GM18519 (cell line): Measurements from ENCODE around the gene ABL1.
"Not testable (repeated sequence)": the region's sequence is repeated elsewhere in the genome, so short reads cannot be mapped to it uniquely, and the experiment has no call there.

ENCODE experiments used
- ATAC-seq: cut with Tn5 transposase; IDR thresholded peaks from one replicate; pipeline ENCODE4 v1.9.1; 2021; ENCODE audit warnings: mild to moderate bottlenecking, moderate library complexity; ENCODE audit not compliant: unreplicated experiment, low FRiP score

Gene ABL1

DNA sequence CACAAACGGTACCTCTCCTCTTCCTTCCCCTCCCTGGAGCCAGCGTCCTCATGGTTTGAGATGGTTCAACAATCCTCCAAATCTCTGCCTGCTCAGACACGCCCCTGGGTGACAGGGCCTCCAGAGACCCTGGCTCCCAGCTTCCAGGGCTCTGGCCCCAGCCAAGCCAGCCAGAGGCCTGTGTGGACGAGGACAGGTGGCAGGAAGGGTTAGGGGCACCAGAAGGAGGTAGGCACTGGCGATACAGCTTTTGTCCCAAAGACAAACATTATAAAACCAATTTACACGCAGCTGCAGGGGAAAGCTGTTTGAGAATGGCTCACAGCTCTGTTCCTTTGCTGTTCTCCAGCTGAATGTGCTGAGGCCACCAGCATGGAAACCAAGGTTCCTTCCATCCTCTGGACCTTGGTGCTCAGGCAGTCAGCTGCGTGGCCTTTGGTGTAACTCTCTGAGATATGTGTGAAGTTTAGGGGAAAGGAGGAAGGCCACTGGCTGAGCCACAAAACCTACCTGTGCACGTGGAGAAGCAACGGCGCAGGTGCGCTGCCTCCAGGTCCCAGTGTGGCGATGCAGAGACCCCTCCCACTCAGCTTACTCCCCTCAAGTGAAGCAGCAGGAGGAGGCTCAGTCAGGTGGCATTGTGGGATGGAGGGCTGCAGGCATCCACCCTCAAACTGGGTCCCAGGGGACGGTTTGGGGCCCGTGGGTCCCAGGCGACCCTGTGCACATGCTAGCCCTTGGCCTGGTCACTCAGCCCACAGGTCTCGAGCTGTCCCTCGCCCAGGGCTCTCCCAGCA is 65.8 kb downstream of the ABL1 start:
- ATAC-seq = no peak

DNA sequence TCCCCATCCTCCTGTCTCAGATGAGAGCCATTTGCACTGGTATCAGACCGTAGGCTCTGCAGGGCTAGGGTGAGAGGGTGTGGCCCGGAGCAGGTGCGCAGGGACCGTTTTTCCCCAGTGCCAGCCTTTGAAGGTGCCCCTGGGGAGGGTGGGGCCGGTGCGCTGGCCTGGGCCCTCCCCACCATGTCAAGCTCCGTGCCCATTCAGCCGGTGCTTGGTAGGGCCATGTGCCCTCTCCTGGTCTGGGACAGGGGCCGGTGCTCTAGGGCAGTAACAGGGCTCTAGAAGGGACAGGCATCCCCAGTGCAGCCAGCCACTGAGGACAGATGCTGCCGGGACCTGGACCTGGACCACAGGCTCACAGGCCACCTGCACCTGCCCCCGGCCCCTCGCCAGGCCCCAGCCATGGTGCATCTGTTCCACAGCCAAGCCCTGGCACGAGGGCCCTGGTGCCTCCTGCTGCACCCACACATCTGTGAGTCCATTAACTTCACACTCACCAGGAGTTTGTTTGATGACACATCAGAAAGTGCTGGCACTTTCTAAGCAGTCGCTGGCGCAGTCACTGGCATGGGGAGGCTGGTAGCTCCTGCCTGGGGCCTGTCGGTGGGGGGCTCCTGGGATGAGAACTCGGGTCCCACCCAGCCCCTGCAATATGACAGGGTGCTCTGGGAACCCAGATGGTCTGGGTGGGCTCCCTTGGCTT is 66.6 kb downstream of the ABL1 start:
- no peak for ATAC-seq

DNA sequence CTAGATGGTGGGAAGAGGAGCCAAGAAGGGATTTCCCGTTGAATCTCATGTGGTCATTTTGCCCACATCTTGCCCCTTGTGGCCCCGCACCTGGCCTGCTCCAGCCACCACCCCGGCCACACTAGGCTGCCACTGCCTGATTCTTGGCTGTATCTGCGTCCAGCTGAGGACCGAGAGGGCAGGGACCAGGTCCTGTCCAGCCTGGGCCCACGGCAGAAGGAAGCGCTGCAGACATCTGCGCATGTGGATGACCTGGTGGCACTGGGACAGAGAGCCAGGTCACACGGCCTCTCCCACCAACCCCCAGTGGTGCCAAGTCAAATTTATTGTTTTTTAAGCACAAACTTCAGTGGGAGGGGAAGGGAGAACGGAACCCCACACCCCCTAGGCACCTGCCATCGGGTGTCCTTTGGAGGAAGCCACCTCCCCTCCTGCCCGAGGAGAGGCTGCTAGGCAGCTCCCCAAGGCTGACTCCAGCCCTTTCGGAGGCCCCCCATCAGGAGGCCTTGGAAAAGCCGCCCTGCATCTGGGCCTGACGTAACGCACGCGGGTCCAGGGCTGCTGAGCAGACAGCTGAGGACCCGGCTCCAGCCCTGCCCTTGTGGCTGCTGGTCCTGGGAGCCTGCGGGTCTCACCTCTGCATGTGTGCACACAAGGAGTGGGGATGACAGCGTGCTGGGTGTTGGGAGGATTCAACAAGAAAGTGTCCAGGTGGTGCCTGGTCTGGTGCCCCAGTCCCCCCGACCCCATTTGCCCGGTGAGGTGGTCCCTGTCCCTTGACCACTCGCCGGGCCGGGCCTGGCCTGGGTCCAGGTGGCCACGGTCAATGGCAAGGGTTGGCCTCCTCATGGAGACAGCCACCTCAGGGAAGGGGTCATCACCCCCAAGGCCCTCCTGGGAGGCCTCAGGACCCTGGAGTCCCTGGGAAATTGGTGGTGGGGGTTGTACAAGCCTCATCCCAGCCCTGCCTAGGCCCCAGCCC is 67.4 kb downstream of the ABL1 start:
- no peak for ATAC-seq

DNA sequence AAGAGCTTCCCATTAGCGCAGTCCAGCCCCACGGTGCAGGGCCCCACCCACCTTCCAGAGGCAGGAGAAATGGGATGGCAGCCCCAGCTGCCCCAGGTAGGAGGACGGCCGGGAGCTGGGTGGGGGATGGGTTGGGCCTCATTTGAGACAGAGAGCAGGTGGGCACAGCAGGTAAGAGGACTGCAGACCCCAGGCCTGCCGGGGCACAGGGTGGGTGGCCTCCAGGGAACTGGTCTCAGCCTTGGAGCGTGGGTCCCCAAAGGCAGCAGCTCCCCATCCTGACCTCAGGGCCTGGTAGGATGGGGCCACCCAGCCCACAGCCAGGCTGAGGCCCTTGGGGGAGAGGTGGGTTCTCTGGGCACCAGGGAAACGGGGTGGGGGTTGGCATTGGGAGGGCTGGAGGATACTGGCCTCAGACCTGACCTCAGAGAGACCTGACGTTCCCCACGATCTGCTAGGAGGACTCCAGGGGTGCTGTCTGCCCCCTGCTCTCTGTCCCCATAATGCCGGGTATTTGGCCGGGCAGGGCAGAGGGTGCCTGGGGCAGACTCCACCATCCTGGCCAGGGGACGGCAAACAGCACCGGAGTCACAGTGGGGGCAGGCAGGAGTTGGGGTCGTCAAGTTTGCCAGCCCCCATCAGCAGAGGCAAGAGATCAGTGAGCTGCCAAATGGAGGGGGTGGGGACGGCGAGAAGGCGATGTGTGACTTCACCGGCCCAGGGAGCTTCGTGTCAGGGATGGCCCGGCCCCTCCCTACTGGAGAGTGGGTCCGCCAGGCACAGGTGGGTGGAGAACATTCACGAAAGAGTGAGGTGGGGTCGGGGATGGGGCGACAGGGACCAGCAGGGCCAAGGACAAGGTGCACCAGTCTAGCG is 68.4 kb downstream of the ABL1 start:
- no peak for ATAC-seq

DNA sequence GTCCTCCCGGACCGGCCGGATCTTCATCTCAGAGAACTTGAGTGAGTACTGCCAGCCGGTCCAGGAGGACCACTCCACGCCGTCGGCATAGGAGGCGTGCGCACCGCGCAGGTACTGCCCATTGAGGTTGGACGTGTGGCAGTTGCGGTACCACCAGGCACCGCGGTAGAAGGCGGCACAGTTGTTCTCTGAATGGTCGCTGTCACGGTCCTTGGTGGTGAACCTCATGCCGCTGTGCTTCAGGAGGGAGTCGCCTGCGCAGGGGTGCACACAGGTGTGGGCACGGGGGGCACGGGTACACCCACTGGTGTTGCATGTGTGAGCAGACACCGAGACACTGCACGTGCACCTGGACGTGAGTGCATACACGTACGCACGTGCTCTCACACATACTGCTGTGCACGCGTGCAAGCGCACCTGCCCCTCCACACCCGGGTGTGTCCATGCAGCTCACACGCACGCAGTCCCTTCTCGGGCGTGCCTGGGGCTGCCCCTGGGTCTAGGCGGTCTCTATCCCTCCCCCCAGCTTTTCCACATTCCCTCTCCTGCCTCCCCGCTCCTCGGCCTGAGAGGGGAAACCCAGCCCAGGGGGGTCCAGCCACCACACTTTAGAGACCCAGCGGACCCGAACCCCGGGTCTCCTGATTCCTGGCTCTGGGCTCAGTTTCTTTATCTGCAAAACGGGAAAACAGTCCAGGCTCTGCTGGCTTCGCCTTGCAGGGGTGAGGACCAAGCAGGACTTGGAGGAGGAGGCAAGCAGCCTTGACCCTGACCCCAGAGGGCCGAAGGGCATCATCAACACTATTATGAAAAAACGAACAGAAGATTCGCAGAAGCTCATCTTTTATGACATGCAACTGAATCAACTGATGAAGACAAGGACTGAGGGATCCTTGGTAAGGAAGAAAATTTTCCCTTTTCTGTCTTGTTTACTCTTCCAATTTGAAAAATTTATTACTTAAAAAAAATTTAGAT is 69.3 kb downstream of the ABL1 start:
- ATAC-seq = no peak

DNA sequence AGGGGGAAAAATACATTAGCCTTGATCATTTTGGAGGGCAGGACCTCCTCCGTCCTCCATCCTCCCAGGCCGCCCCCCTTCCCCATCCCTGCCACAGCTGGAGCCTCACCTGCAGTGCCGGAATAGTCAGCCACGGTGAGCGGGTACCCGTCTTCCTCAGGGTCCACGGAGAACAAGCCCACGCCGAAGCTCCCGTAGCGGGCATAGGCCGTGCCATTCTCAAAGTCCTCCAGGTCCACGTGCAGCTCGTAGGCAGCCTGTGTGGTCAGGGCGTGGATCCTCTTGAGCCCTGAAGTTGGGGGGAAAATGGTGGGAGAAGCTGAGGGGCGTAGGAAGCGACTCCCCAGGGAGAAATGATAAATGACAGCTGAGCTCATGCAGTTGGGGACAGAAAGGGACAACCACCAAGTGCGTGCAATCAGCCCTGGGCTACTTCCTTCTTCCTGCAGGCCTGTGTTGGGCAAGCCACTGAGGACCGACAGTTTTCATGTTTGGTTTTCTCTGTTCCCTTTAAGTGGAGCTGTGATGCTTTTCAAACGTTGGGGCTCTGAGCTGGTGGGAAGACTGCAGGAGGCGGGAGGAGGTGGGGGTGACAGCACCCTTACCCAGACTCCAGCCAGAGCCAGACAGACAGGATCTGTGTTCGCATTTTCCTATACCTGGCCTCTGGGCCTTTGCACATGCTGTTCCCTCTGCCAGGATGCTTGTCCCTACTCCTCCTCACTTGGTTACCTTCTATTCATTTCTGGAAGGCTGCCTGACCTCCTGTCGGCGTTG is 70.3 kb downstream of the ABL1 start:
- ATAC-seq = no peak

DNA sequence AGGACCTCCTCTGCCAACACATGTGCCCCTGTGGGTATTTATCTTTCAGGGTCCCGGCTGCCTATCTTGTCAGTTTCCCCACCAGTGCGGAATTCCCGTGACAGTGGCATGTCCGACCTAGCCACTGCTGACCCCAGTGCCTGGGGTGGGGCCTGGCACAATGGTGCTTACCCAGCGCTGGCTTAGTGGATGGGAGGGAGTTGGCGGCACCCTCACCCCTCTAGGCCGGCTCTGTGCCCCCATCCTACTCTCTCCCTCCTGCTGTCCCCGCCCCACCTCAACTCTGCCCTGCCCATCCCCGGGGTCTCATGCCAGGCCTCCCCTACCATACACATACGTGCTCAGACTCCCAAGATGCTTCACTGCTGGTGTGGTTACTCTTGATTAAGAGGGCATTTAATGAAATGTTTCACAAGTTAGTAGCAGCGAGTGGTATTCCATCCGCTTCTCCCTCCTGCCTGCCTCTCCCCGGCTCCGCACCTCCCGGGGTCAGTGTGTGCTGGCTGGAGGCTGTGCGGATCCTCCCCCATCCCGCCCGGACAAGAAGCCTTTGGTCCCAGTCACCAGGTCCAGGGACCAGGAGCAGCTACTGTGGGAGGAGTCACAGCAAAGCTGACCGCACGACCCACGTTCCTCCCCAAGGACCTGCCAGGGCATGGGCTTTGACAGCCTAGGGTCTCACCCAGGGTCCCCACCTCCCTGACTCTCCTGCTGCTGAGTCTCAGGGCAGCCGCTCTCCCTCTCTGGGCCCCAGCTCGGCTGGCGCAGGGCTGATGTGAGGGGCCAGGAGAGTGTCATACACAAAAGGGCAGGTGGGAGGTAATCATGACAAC is 71.1 kb downstream of the ABL1 start:
- ATAC-seq = no peak

DNA sequence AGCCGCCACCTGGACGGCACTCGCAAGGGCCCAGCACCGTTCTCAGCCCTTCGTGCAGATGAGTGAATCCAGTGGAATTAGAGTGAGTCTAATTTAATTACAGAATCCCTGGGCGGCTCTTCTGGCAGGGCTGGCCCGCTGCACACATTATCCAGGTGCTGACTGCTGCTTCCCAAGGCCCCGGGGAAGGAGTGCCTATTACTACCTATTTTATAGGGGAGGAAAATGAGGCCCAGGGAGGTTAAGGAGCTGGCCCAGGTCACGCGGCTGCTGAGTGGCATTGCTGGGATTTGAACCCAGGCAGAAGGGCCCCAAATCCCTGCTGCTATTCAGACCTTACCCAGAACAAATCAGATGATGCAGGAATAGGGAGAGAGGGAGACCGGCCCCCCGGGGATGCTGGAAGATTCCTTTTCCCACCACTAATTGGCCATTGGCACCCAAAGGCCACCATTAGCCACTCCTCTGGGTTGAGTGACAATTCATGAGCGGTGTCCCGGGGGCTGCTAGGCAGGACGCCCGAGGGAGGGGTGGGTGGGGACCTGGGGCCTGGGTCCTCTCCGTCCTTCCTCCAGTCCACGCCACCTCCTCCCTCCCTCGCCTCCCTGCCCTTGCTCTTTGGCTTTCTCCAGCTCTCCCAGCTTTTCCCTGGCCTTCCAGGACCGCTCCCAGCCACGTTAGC is 71.8 kb downstream of the ABL1 start:
- no peak for ATAC-seq

DNA sequence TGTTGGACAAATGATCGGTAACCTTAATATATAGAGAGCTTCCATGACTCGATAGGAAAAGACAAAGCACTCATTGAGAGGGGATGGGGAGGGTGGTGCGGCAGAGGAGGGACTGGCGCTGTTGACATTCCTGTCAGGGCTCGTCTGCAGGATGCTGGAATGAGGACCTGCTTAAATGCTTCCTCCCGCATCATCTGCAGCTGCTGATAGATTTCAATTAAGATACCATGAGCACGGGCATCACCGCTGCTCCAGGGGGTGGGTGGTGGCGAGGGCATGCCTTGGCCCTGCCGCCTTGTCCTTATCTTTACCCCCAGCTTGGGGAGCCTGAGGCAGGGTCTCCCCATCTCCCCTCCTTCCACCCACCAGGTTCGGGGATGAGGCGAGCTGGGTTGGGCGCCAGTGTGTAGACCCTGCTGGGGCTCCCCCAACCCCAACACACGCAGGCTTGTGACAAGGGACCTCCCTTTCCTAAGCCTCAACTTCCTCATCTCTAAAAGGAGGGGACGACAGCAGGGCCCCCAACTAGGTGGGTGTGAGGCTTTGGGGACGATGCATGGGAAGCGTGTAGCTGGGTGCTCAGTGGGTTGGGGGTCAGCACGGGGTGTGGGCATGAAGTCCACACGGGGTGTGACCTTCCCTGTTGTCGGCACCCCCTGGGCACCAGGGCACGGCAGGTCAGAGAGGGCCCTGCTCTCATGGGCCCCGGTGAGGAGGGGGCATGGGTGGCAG is 73.3 kb downstream of the ABL1 start:
- ATAC-seq = no peak

DNA sequence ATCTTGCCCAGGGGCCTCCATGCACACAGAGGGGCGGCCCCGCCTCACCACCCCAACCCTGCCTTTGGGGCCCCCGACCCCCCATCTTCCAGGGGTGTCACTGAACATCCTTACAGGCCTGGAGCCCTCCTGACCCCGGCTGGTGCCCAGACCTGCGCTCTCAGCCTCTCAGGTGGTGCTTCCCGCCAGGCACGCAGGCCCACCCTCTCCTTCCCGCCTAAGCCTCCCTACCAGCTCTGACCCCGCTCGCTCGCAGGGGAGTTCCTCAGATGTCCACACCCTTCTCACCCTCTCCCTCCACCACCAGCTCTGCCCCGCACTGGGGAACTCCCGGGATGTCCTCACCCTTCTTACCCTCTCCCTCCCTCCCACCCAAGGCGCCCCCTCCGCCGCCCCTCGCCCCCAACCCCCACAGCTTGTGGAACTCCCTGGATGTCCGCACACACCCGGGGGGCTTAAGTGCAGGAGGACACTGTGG is 73.9 kb downstream of the ABL1 start:
- ATAC-seq = no peak

DNA sequence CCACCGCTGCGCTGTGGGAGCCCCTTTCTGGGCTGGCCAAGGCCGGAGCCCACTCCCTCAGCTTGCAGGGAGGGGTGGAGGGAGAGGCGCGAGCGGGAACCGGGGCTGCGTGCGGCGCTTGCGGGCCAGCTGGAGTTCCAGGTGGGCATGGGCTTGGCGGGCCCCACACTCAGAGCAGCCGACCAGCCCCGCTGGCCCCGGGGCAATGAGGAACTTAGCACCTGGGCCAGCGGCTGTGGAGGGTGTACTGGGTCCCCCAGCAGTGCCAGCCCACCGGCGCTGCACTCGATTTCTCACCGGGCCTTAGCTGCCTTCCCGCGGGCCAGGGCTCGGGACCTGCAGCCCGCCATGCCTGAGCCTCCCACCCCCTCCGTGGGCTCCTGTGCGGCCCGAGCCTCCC is 75.0 kb downstream of the ABL1 start:
- ATAC-seq = not testable (repeated sequence)

DNA sequence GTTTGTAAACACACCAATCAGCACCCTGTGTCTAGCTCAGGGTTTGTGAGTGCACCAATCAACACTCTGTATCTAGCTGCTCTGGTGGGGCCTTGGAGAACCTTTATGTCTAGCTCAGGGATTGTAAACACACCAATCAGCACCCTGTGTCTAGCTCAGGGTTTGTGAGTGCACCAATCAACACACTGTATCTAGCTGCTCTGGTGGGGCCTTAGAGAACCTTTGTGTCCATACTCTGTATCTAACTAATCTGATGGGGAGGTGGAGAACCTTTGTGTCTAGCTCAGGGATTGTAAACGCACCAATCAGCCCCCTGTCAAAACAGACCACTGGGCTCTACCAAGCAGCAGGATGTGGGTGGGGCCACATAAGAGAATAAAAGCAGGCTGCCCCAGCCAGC is 75.6 kb downstream of the ABL1 start:
- not testable (repeated sequence) for ATAC-seq

DNA sequence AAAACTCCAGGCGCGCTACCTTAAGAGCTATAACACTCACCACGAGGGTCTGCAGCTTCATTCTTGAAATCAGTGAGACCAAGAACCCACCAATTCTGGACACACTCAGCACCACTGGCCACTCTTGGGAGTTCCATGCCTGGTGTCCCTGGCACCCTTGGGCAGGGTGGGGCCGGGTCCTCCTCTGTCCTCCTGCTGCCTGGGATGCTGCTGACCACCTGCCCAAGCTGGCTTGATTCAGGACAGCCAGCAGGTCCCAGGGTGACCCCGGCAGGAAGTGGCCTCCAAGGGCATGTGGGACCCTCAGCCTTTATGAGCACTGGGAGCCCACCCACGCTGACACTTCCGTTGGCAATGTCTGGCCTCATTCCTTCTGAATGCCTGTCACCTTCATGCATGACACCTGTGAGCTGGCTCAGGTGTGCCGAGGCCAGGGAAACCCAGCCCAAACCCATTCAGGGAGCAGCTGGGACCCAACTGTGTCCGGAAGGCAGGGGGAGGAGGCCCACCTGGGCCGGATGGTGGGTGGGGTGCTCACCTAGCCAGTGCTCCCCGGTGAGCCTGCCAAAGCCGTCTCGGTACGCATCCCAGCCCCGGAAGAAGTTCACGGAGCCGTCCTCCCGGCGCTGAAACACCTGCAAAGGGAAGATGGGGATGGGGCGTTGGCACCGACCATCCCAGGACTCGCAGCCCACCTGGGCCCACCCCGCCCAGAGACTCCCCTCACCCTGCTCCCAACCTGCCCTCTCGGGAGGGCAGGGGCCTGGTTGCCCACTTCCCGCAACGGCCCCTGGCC is 76.4 kb downstream of the ABL1 start:
- no peak for ATAC-seq

DNA sequence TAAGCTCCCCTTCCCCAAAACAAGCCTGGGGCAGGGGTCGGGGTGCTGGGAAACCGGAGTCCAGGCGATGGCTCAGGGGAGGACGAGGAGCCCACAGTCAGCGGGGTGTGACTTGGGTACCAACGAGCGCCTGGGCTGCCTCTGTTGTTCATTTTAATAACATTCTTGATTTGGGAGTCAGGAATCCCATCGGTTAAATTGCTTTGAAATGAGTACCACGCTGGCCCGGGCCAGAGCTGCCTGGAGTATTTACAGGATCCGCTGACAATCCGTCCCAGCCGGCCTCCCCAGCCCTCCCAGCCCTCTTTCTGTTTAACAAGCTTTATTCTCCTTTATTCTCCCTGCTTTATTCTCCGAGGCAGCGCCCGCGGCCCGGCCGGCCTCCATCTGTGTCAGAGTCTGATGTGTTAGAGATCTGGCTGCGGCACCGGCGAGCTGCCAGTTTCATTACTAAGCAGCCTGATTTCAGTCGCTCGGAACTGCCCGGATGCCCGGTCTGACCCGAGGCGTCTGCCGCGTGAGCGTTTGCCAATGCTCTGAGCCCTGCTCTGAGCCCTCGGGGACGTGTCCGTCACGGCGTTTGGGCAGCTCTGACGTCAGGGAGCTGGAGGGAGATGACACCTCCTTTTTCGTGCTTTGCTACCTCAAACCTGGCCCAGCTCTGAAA is 78.0 kb downstream of the ABL1 start:
- ATAC-seq = no peak
